Transverse colon (tissue), 4 donors: ENCODE results near the gene ZMAT5.

ENCODE experiments used
- CTCF ChIP-seq, 5 experiments: fragments of 200-600 bp in 3 of 5; fragments of 450-650 bp in 2 of 5; sonication (generic) in 3 of 5; IDR thresholded peaks; 1 replicate in 2 of 5; 2 replicates in 3 of 5; pipeline ENCODE4 v1.5.1; 2016 to 2017; ENCODE audit warnings: antibody characterized with exemption in 5 of 5, inconsistent platforms in 3 of 5, mild to moderate bottlenecking in 2 of 5, moderate library complexity in 1 of 5
- EP300 ChIP-seq: sonication (generic); formaldehyde crosslinking; IDR thresholded peaks from one replicate; pipeline ENCODE4 v1.6.1; 2017; ENCODE audit warnings: antibody characterized with exemption, low read depth
- POLR2A ChIP-seq: fragments of 450-650 bp; IDR thresholded peaks from one replicate; pipeline ENCODE4 v1.6.1; 2016; ENCODE audit warnings: antibody characterized with exemption, mild to moderate bottlenecking, moderate library complexity
- POLR2AphosphoS5 ChIP-seq, 3 donors: sonication (generic); formaldehyde crosslinking; IDR thresholded peaks; one replicate each; pipeline ENCODE4 v1.6.1; 2016; ENCODE audit warnings: antibody characterized with exemption in 3 of 3

DNA sequence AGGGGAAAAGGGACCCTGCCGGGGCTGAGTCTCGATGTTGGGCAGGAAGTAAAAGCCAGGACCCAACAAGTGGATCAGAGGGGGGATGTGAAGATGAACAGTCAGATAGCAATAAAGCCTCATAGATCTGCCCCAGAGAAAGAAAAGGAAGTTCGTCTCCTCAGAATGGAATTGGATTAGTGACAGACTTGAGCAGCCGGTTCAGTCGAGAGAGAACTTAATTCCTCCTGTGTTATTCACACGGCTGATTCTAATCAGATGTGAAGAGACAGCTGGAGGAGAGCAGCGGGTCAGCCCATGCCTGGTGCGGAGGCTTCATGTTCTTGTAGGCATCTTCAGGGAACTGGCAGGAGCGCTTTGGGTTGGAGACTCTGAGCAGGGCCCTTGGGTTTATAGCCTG lies 76.3 kb downstream of the ZMAT5 start:
- TF ChIP-seq CTCF (IDR thresholded peaks at IDR 0.05) (no peak), POLR2A (no peak), EP300 (no peak), POLR2AphosphoS5 (IDR thresholded peaks at IDR 0.05) (no peak)
